Activated T-helper 1 cell treated with anti-CD3 and anti-CD28 coated beads, Interleukin-2, amount 50 U/mL, for 16 hours (primary cell): ENCODE measurements around the gene TOE1.
"Not testable (repeated sequence)": the region's sequence is repeated elsewhere in the genome, so short reads cannot be mapped to it uniquely, and the experiment has no call there.

Experiments used
- DNase-seq, 2 donors: peaks; one replicate each; pipeline ENCODE4 v3.0.0-alpha.2; 2020; ENCODE audit warnings: low read depth in 1 of 2, low spot score in 1 of 2

TOE1 gene

GRCh38 chr1:45354838-45355237 lies 14.9 kb downstream of the TOE1 start:
- DNase-seq = no peak

GRCh38 chr1:45355683-45356082 lies 15.7 kb downstream of the TOE1 start:
- DNase-seq = no peak

GRCh38 chr1:45356186-45356585 lies 16.2 kb downstream of the TOE1 start:
- DNase-seq = no peak

GRCh38 chr1:45359882-45360513 lies 20.0 kb downstream of the TOE1 start:
- DNase-seq = no peak

- not testable (repeated sequence) for DNase-seq
These were observed 21.0 kb downstream of the TOE1 start for GRCh38 chr1:45360981-45361380.

GRCh38 chr1:45364294-45364693 lies 24.3 kb downstream of the TOE1 start:
- DNase-seq = no peak

- DNase-seq = no peak
These were observed 25.1 kb downstream of the TOE1 start for GRCh38 chr1:45365051-45365450.

GRCh38 chr1:45370575-45370974 lies 30.6 kb downstream of the TOE1 start:
- no peak for DNase-seq

- no peak for DNase-seq
These were observed 33.6 kb downstream of the TOE1 start for GRCh38 chr1:45373573-45373972.

- DNase-seq = no peak
These were observed 35.4 kb downstream of the TOE1 start for GRCh38 chr1:45375104-45376090.

- DNase-seq = no peak
These were observed 38.2 kb downstream of the TOE1 start for GRCh38 chr1:45378184-45378583.

- DNase-seq = no peak
These were observed 39.6 kb downstream of the TOE1 start for GRCh38 chr1:45379524-45379923.

GRCh38 chr1:45380125-45380524 lies 40.2 kb downstream of the TOE1 start:
- DNase-seq = no peak

GRCh38 chr1:45380730-45381129 lies 40.8 kb downstream of the TOE1 start:
- no peak for DNase-seq

- DNase-seq = no peak
These were observed 41.3 kb downstream of the TOE1 start for GRCh38 chr1:45381243-45381642.

- DNase-seq = no peak
These were observed 43.2 kb downstream of the TOE1 start for GRCh38 chr1:45383191-45383590.

GRCh38 chr1:45384213-45384612 lies 44.2 kb downstream of the TOE1 start:
- DNase-seq = not testable (repeated sequence)

- no peak for DNase-seq
These were observed 45.3 kb downstream of the TOE1 start for GRCh38 chr1:45385302-45385701.

- DNase-seq = no peak
These were observed 46.2 kb downstream of the TOE1 start for GRCh38 chr1:45386219-45386618.
